ENCODE measurements around the gene TFDP3. TPM values are rescaled to one million over a fixed set of nuclear protein-coding genes. Genes with fewer than 3 reads are reported as not detected.

Gene TFDP3
- total and polyA plus RNA-seq, 10 of the 15 experiments (the other 5 are each of a cell fraction or from before 2014, with no cell fraction given): 0.14 TPM; not detected in 9

DNA sequence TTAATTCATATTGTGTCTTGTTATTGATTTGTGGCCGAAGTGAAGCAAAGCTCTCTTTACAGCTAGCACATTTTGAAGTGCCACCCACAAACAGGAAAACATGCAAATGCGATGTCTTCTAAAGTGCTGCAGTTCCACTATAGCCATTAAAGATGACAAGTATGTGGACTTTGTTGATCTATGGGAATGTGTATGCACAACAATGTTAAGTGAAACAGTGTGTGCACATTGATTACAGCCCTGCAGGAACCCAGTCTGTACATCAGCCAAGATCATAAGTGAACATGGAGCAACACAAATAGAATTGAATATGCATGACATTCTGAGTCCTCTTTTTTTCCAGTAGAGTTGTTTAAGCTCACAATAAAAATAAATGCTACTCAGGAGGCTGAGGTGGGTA, 43.0 kb downstream of the TFDP3 start (continued):
- no peak for TF ChIP-seq SIN3A (IDR thresholded peaks at IDR 0.05; ENCODE audit: low read depth, low read length)

DNA sequence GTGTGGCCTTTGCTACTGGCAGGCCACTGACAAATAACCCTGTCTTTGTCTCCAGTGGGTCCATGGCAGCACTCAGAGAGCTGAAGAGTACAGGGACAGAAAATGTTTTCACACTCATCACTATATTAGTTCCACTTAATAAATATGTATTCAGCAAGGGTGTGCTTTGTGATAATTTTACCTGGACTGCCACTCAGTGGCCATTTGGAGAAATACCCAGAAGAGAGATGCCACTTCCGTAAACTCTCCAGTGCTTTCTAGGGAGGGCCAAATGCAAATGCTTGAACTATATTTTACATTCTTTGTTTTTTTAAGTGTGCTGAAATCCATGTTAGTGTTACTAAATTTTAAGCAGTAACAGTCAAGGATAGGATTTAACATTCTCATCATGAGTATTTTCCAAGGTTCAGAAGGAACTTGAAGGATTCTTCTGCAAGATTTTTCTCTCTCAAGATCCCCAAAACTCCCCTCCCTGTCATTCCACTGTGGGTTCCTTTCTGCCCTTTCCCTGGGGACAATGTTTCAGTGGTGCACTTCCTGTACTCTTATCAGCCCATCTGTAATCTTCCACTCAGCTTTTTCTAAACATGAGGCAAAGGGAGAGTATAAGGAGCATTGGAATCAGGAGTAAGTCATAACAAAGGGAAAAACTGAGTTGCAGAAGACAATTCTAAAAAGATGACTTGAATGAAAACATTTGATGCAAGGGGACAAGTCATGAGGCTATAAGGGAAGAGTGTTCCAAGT, 46.0 kb downstream of the TFDP3 start:
- Histone ChIP-seq H3K4me3 (no peak overlapping the region), H4K20me1 (ENCODE audit: control insufficient read depth, insufficient read depth) (no peaks in the 10 kb centered on the region), H3K9ac (ENCODE audit: control insufficient read depth, insufficient read depth, low read length) (no peak overlapping the region), H3K4me1 (ENCODE audit: control insufficient read depth, insufficient read depth, low read length) (no peaks in the 10 kb centered on the region), H3K79me2 (ENCODE audit: control insufficient read depth, insufficient read depth, low read length) (no peaks in the 10 kb centered on the region), H3K4me2 (ENCODE audit: control insufficient read depth, insufficient read depth) (no peak overlapping the region), H3K36me3 (ENCODE audit: control insufficient read depth in 2 of 2, insufficient read depth in 2 of 2, low read length in 1 of 2) (no peaks in the 10 kb centered on the region), H3K9me3 (replicated peaks; ENCODE audit: control insufficient read depth, insufficient read depth, low read length) (no peaks in the 10 kb centered on the region), H3K27ac (ENCODE audit: control insufficient read depth, insufficient read depth) (no peak overlapping the region), H3K27me3 (replicated peaks in 1 of 2; ENCODE audit: control insufficient read depth in 2 of 2, insufficient read depth in 2 of 2, low read length in 1 of 2) (no peaks in the 10 kb centered on the region), H2AFZ (ENCODE audit: control insufficient read depth, low read depth, low read length) (no peak overlapping the region)
- no peak for DNase-seq (ENCODE audit: low read depth, low spot score)
- CTCF ChIA-PET: interaction anchor here (0.9 to 2.3 kb wide), 3 partner anchors 126 to 198 kb away, joined by 3 to 8 read pairs (median 5); no protein-coding TSS in a partner anchor
- WGBS (ENCODE audit: insufficient coverage, insufficient replicate concordance, low lambda C conversion rate, missing lambda C conversion rate): 6% methylated on average over 1 of the region's 1 CpG
- BruUV-seq (replicated peaks): no TSS peak
- SMC1A ChIA-PET (ENCODE audit: uncharacterized antibody, unreplicated experiment): interaction anchor here (2.3 kb wide), 1 partner anchor 168 kb away, joined by 5 read pairs; no protein-coding TSS in a partner anchor
- intact Hi-C loops (cut with micrococcal nuclease; ENCODE audit: unreplicated experiment) (loop anchor here (2.0 to 10.0 kb wide), 4 partner anchors 167 to 1345 kb away; no protein-coding TSS in a partner anchor), in situ Hi-C loops (cut with MboI) (no loop called here)
- no peak for FAIRE-seq
- RAD21 ChIA-PET (ENCODE audit: unreplicated experiment): no interaction called here
- TF ChIP-seq SMC3 (IDR thresholded peaks at IDR 0.05; ENCODE audit: borderline replicate concordance, low read length): peak; percentile 41; the same call in 1 of the 2 replicates
- TF ChIP-seq SPI1 (IDR thresholded peaks at IDR 0.05; ENCODE audit: borderline replicate concordance, insufficient read depth, low read depth, low read length): peak; percentile 64; the same call in 1 of the 2 replicates
- TF ChIP-seq, protein P1, sequence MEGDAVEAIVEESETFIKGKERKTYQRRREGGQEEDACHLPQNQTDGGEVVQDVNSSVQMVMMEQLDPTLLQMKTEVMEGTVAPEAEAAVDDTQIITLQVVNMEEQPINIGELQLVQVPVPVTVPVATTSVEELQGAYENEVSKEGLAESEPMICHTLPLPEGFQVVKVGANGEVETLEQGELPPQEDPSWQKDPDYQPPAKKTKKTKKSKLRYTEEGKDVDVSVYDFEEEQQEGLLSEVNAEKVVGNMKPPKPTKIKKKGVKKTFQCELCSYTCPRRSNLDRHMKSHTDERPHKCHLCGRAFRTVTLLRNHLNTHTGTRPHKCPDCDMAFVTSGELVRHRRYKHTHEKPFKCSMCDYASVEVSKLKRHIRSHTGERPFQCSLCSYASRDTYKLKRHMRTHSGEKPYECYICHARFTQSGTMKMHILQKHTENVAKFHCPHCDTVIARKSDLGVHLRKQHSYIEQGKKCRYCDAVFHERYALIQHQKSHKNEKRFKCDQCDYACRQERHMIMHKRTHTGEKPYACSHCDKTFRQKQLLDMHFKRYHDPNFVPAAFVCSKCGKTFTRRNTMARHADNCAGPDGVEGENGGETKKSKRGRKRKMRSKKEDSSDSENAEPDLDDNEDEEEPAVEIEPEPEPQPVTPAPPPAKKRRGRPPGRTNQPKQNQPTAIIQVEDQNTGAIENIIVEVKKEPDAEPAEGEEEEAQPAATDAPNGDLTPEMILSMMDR (IDR thresholded peaks at IDR 0.05 in 2 of 3, conservative IDR thresholded peaks at IDR 0.05 in 1 of 3; ENCODE audit: control insufficient read depth in 2 of 3, extremely low read depth in 1 of 3, insufficient read depth in 1 of 3, low read depth in 3 of 3, low read length in 3 of 3): peak; percentile 37 to 46 (median 41); a peak in 5 of 6 replicates
- TF ChIP-seq, protein P2, sequence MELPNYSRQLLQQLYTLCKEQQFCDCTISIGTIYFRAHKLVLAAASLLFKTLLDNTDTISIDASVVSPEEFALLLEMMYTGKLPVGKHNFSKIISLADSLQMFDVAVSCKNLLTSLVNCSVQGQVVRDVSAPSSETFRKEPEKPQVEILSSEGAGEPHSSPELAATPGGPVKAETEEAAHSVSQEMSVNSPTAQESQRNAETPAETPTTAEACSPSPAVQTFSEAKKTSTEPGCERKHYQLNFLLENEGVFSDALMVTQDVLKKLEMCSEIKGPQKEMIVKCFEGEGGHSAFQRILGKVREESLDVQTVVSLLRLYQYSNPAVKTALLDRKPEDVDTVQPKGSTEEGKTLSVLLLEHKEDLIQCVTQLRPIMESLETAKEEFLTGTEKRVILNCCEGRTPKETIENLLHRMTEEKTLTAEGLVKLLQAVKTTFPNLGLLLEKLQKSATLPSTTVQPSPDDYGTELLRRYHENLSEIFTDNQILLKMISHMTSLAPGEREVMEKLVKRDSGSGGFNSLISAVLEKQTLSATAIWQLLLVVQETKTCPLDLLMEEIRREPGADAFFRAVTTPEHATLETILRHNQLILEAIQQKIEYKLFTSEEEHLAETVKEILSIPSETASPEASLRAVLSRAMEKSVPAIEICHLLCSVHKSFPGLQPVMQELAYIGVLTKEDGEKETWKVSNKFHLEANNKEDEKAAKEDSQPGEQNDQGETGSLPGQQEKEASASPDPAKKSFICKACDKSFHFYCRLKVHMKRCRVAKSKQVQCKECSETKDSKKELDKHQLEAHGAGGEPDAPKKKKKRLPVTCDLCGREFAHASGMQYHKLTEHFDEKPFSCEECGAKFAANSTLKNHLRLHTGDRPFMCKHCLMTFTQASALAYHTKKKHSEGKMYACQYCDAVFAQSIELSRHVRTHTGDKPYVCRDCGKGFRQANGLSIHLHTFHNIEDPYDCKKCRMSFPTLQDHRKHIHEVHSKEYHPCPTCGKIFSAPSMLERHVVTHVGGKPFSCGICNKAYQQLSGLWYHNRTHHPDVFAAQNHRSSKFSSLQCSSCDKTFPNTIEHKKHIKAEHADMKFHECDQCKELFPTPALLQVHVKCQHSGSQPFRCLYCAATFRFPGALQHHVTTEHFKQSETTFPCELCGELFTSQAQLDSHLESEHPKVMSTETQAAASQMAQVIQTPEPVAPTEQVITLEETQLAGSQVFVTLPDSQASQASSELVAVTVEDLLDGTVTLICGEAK (IDR thresholded peaks at IDR 0.05; ENCODE audit: borderline replicate concordance): no peak
- TF ChIP-seq RAD21 (IDR thresholded peaks at IDR 0.05; ENCODE audit: insufficient read depth, low read depth, low read length): peak; percentile 47
- POLR2A ChIA-PET: no interaction called here
- peak; percentile 89 for ATAC-seq
